Measurements from ENCODE around the gene TSHR.

TSHR gene

GRCh38 chr14:80923368-80923767, 32.1 kb upstream of the TSHR start:
- no peak for TF ChIP-seq TCF12 (IDR thresholded peaks at IDR 0.05; ENCODE audit: low read depth)
- no peak for TF ChIP-seq TEAD4 (IDR thresholded peaks at IDR 0.05)
- no peak for TF ChIP-seq FOXM1 (IDR thresholded peaks at IDR 0.05; ENCODE audit: borderline replicate concordance, low read depth)
- TF ChIP-seq EGR1 (IDR thresholded peaks at IDR 0.05): no peak
- no peak for TF ChIP-seq CEBPB (IDR thresholded peaks at IDR 0.05)
- TF ChIP-seq EP300 (IDR thresholded peaks at IDR 0.05; ENCODE audit: borderline replicate concordance): no peak
- no peak for TF ChIP-seq CREB1 (IDR thresholded peaks at IDR 0.05; ENCODE audit: low read depth)
- TF ChIP-seq YY1 (IDR thresholded peaks at IDR 0.05; ENCODE audit: low read depth): no peak
- TF ChIP-seq, protein P1, sequence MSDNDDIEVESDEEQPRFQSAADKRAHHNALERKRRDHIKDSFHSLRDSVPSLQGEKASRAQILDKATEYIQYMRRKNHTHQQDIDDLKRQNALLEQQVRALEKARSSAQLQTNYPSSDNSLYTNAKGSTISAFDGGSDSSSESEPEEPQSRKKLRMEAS (IDR thresholded peaks at IDR 0.05): no peak
- no peak for TF ChIP-seq TAF1 (IDR thresholded peaks at IDR 0.05; ENCODE audit: low read depth)
- no peak for TF ChIP-seq REST (IDR thresholded peaks at IDR 0.05; ENCODE audit: low read depth)
- no peak for TF ChIP-seq RAD21 (IDR thresholded peaks at IDR 0.05; ENCODE audit: low read depth)
- TF ChIP-seq NFIC (IDR thresholded peaks at IDR 0.05): no peak
- TF ChIP-seq, protein P2, sequence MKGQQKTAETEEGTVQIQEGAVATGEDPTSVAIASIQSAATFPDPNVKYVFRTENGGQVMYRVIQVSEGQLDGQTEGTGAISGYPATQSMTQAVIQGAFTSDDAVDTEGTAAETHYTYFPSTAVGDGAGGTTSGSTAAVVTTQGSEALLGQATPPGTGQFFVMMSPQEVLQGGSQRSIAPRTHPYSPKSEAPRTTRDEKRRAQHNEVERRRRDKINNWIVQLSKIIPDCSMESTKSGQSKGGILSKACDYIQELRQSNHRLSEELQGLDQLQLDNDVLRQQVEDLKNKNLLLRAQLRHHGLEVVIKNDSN (IDR thresholded peaks at IDR 0.05): no peak
- TF ChIP-seq ZBTB7A (IDR thresholded peaks at IDR 0.05; ENCODE audit: low read depth): no peak

DNA sequence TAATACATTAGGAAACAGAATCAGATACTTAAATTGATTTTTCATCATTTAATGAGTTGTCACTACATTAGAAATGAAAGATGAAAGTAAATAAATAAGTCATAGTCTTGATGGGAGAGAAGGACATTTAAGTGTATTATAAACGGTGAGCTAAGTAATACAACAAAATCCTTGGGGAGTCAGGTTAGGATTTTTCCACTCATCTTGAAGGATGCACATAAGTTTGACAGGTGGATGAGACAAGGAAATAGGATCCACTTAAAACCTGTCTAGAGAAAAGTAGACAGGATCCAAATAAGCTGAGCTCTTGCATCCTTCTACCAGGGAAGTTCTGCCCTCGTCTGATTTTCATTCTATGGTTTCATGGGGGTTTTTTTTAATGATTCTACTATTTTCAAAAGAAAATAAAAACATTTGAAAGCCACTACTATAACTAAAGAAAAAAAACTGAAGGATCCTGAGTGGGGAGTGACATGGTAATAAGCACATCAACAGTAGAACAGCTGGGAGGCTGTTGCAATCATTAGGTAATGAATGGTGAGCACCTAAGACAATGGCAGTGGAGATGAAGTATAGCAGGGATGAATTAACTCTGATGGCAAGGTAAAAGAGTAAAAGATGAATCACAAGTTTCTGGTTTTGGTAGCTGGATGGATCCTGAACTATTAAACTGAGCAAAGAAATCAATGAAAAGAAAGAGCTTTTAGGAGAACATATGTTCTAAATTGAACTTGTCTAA, 30.9 kb upstream of the TSHR start:
- no peak for TF ChIP-seq TAF1 (IDR thresholded peaks at IDR 0.05; ENCODE audit: low read depth)
- no peak for TF ChIP-seq FOXM1 (IDR thresholded peaks at IDR 0.05; ENCODE audit: borderline replicate concordance, low read depth)
- TF ChIP-seq NFIC (IDR thresholded peaks at IDR 0.05): no peak
- TF ChIP-seq EP300 (IDR thresholded peaks at IDR 0.05; ENCODE audit: borderline replicate concordance): no peak
- no peak for TF ChIP-seq TCF12 (IDR thresholded peaks at IDR 0.05; ENCODE audit: low read depth)
- TF ChIP-seq CEBPB (IDR thresholded peaks at IDR 0.05): no peak
- no peak for TF ChIP-seq YY1 (IDR thresholded peaks at IDR 0.05; ENCODE audit: low read depth)
- no peak for TF ChIP-seq CREB1 (IDR thresholded peaks at IDR 0.05; ENCODE audit: low read depth)
- no peak for TF ChIP-seq EGR1 (IDR thresholded peaks at IDR 0.05)
- no peak for TF ChIP-seq ZBTB7A (IDR thresholded peaks at IDR 0.05; ENCODE audit: low read depth)
- TF ChIP-seq, protein P1 (IDR thresholded peaks at IDR 0.05): no peak
- TF ChIP-seq, protein P2 (IDR thresholded peaks at IDR 0.05): no peak
- TF ChIP-seq REST (IDR thresholded peaks at IDR 0.05; ENCODE audit: low read depth): no peak
- TF ChIP-seq RAD21 (IDR thresholded peaks at IDR 0.05; ENCODE audit: low read depth): no peak

DNA sequence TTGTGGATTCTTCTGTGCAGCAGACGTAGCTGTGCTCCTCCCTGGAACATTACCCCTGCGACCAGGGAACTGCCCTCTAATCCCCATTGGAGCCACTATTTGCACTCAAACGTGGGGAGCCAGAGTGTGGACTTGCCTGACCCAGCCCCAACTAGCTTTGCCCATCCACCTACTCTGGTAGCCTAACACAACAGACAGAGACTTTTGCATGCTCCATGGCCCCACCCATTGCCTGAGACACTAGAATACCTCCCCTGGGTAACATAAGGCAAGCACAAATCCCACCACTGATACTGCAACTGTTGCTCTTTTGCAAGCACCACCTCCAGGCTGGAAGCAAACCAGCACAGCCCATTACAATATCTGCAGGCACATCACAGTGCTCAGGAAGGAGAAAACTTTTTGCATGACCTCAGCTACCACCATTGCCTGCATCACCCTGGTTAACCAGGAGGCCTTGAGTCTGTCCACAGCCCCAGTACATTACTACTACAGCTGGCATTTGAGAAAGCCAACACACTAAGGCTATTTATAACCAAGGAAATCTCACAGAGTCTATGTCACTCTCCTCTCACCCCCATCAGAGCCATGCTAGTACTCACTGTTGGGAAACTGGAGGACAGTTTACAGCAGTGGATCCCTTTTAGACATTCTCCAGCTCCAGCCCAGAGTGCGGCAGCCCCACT, 28.9 kb upstream of the TSHR start:
- TF ChIP-seq EP300 (IDR thresholded peaks at IDR 0.05; ENCODE audit: borderline replicate concordance) (no peak), TAF1 (IDR thresholded peaks at IDR 0.05; ENCODE audit: low read depth) (no peak), YY1 (IDR thresholded peaks at IDR 0.05; ENCODE audit: low read depth) (no peak), ZBTB7A (IDR thresholded peaks at IDR 0.05; ENCODE audit: low read depth) (no peak)

GRCh38 chr14:80927083-80927989, 28.1 kb upstream of the TSHR start:
- TF ChIP-seq ZBTB7A (IDR thresholded peaks at IDR 0.05; ENCODE audit: low read depth) (no peak), TCF12 (IDR thresholded peaks at IDR 0.05; ENCODE audit: low read depth) (no peak), YY1 (IDR thresholded peaks at IDR 0.05; ENCODE audit: low read depth) (no peak), CREB1 (IDR thresholded peaks at IDR 0.05; ENCODE audit: low read depth) (no peak), REST (IDR thresholded peaks at IDR 0.05; ENCODE audit: low read depth) (no peak), CEBPB (IDR thresholded peaks at IDR 0.05) (no peak), NFIC (IDR thresholded peaks at IDR 0.05) (no peak), EP300 (IDR thresholded peaks at IDR 0.05; ENCODE audit: borderline replicate concordance) (no peak), TEAD4 (IDR thresholded peaks at IDR 0.05) (no peak), FOXM1 (IDR thresholded peaks at IDR 0.05; ENCODE audit: borderline replicate concordance, low read depth) (no peak), RAD21 (IDR thresholded peaks at IDR 0.05; ENCODE audit: low read depth) (no peak), EGR1 (IDR thresholded peaks at IDR 0.05) (no peak), TAF1 (IDR thresholded peaks at IDR 0.05; ENCODE audit: low read depth) (no peak)
- TF ChIP-seq, protein P2 (IDR thresholded peaks at IDR 0.05): no peak
- TF ChIP-seq, protein P1 (IDR thresholded peaks at IDR 0.05): no peak

Measured in Ishikawa (cell line).